HEK293 (cell line): ENCODE measurements around the gene IGLL1.
"Not testable (repeated sequence)": the region's sequence is repeated elsewhere in the genome, so short reads cannot be mapped to it uniquely, and the experiment has no call there.

ENCODE experiments used
- CTCF ChIA-PET: fragments of 350-600 bp; formaldehyde crosslinking; extraction: SDS; loops from one replicate; lab custom pipeline; 2021; ENCODE audit warnings: antibody characterized with exemption; lab: Yijun Ruan, JAX
- POLR2A ChIA-PET: fragments of 300-600 bp; formaldehyde crosslinking; extraction: SDS; loops from one replicate; lab custom pipeline; 2020; ENCODE audit warnings: antibody characterized with exemption, inconsistent platforms; lab: Yijun Ruan, JAX
- H3K27ac ChIP-seq: fragments of 200-500 bp; sonication (Bioruptor generic); 2 replicates; pipeline ENCODE4 v1.5.1; 2014; ENCODE audit warnings: low read depth, low read length, control low read depth, inconsistent platforms; ENCODE audit errors: extremely low read depth
- H3K36me3 ChIP-seq, 2 experiments: fragments of 200-500 bp in 1 of 2; sonication (Bioruptor generic) in 1 of 2; 1 replicate in 1 of 2; 2 replicates in 1 of 2; pipeline ENCODE4 v1.5.1; 2014 to 2017; ENCODE audit warnings: inconsistent platforms in 2 of 2, low read length in 2 of 2; ENCODE audit not compliant: control insufficient read depth in 2 of 2, insufficient read depth in 1 of 2
- H3K4me1 ChIP-seq: fragments of 200-500 bp; sonication (Bioruptor generic); 2 replicates; pipeline ENCODE4 v1.5.1; 2014; ENCODE audit warnings: mild to moderate bottlenecking, low read length, inconsistent platforms; ENCODE audit not compliant: control insufficient read depth, insufficient read depth
- H3K4me3 ChIP-seq: 2 replicates; pipeline ENCODE4 v1.5.1; 2011; ENCODE audit warnings: low read depth, mild to moderate bottlenecking, control low read depth, low read length, moderate library complexity
- H3K9me3 ChIP-seq: fragments of 200-500 bp; sonication (Bioruptor generic); 2 replicates; pipeline ENCODE4 v1.5.1; 2014; ENCODE audit warnings: low read depth, low read length, inconsistent platforms; ENCODE audit not compliant: control insufficient read depth, insufficient read depth
- BCL11B ChIP-seq: fragments of 450-650 bp; formaldehyde crosslinking; IDR thresholded peaks from 2 replicates; pipeline ENCODE4 v1.5.1; 2016; ENCODE audit warnings: low read depth, missing biosample characterization, missing genetic modification characterization
- FEZF1 ChIP-seq: fragments of 450-650 bp; formaldehyde crosslinking; IDR thresholded peaks from 2 replicates; pipeline ENCODE4 v1.5.1; 2016; ENCODE audit warnings: missing biosample characterization, missing genetic modification characterization
- OVOL3 ChIP-seq: fragments of 450-650 bp; formaldehyde crosslinking; IDR thresholded peaks from 2 replicates; pipeline ENCODE4 v1.5.1; 2016; ENCODE audit warnings: missing biosample characterization, missing genetic modification characterization
- WT1 ChIP-seq: fragments of 450-650 bp; formaldehyde crosslinking; IDR thresholded peaks from 2 replicates; pipeline ENCODE4 v1.5.1; 2016; ENCODE audit warnings: missing biosample characterization, missing genetic modification characterization
- ZNF155 ChIP-seq: fragments of 450-650 bp; formaldehyde crosslinking; IDR thresholded peaks from 2 replicates; pipeline ENCODE4 v1.5.1; 2016; ENCODE audit warnings: missing biosample characterization, missing genetic modification characterization
- ZNF174 ChIP-seq: fragments of 450-650 bp; formaldehyde crosslinking; IDR thresholded peaks from 2 replicates; pipeline ENCODE4 v1.5.0; 2017; ENCODE audit warnings: missing biosample characterization, mild to moderate bottlenecking, missing genetic modification characterization
- ZNF473 ChIP-seq: fragments of 450-650 bp; formaldehyde crosslinking; IDR thresholded peaks from 2 replicates; pipeline ENCODE4 v1.5.1; 2017; ENCODE audit warnings: missing biosample characterization, missing genetic modification characterization
- ZNF548 ChIP-seq: fragments of 450-650 bp; formaldehyde crosslinking; IDR thresholded peaks from 2 replicates; pipeline ENCODE4 v1.5.1; 2016; ENCODE audit warnings: missing biosample characterization, missing genetic modification characterization
- ZNF558 ChIP-seq: fragments of 450-650 bp; formaldehyde crosslinking; IDR thresholded peaks from 2 replicates; pipeline ENCODE4 v1.5.1; 2016; ENCODE audit warnings: missing biosample characterization, missing genetic modification characterization
- ZNF660 ChIP-seq: fragments of 450-650 bp; IDR thresholded peaks from 2 replicates; pipeline ENCODE4 v1.5.1; 2018; ENCODE audit warnings: missing biosample characterization, mild to moderate bottlenecking, missing genetic modification characterization
- ZNF785 ChIP-seq: fragments of 450-650 bp; formaldehyde crosslinking; IDR thresholded peaks from 2 replicates; pipeline ENCODE4 v1.5.1; 2016; ENCODE audit warnings: missing biosample characterization, missing genetic modification characterization
- TF ChIP-seq, protein P1 (sequence below): fragments of 450-650 bp; formaldehyde crosslinking; IDR thresholded peaks from 2 replicates; pipeline ENCODE4 v1.5.1; 2016; ENCODE audit warnings: missing biosample characterization, missing genetic modification characterization, borderline replicate concordance
- TF ChIP-seq, protein P2 (sequence below): fragments of 450-650 bp; formaldehyde crosslinking; IDR thresholded peaks from 2 replicates; pipeline ENCODE4 v1.5.1; 2016; ENCODE audit warnings: missing biosample characterization, missing genetic modification characterization

The IGLL1 gene

DNA sequence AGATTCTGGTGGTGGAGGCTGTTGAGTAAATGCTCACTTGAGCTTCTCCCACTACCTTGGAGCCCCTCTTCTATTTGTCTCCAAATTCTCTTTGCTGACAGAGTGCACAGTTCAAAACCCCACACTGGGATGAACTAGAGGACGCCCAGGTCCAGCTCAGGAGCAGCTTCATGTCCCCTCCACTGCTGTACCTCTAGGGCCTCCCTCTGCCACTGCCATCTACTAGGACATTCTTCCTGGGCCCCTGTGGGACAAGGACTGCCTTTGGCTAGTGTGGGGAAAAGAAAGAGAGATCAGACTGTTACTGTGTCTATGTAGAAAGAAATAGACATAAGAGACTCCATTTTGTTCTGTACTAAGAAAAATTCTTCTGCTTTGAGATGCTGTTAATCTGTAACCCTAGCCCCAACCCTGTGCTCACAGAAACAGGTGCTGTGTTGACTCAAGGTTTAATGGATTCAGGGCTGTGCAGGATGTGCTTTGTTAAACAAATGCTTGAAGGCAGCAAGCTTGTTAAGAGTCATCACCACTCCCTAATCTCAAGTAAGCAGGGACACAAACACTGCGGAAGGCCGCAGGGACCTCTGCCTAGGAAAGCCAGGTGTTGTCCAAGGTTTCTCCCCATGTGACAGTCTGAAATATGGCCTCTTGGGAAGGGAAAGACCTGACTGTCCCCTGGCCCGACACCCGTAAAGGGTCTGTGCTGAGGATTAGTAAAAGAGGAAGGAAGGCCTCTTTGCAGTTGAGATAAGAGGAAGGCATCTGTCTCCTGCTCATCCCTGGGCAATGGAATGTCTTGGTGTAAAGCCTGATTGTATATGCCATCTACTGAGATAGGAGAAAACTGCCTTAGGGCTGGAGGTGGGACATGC is 44.1 kb downstream of the IGLL1 start:
- H3K4me1 ChIP-seq, POLR2A ChIA-PET, H3K36me3 ChIP-seq, H3K27ac ChIP-seq, H3K9me3 ChIP-seq, H3K4me3 ChIP-seq: not testable (repeated sequence)
- TF ChIP-seq WT1 = peak; percentile 43; the same call in 1 of the 2 replicates
- CTCF ChIA-PET = interaction anchor here (0.6 to 1.2 kb wide), 4 partner anchors 55 to 817 kb away, joined by 3 read pairs; no protein-coding TSS in a partner anchor

DNA sequence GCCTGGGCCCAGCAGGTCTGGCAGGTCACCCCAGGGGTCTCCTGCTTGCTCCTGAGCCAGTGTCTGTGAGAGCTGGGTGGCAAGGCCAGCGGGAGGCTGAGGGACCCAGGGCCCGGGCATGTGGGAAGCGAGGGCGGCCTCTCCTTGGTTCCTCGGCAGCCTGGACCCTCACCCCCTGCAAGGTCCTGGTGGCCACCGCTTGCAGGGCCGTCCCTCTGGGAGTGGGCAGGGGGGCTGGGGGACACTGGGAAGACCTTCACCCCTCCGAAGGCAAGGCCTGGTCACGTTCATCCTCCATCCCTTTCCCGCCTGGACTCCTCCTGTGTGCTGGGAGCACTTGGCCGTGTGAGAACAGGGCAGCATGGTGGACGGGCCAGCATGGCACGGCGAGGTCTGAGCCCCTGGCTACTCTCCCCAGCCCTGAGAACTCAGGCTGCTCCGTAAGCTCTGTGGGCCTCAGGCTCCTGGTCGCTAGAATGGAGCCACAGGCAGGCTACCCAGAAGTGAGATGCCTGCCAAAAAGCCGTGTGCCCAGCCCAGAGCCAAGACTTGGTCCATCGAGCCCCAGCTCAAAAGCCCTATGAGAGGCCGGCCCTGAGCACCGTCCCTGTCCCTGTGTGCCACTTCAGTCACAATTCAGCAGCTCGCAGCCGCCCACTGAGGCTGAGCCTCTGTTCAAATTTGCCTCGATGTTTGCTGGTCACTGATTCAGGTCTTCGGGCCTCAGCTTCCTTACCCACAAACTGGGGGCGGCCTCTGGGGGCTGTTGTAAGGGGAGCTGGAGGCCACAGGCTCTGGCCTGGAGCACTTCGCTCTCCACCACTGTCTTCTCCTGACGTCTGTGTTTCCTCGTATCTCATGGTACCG is 45.0 kb downstream of the IGLL1 start:
- no peaks in the 10 kb centered on the region for H3K9me3 ChIP-seq
- H3K4me1 ChIP-seq = peaks cover 7% of the 10 kb centered on the region; the same call in 1 of the 2 replicates
- H3K27ac ChIP-seq = no peak overlapping the region
- TF ChIP-seq ZNF174 (no peak), ZNF785 (tag by site-specific recombination) (no peak), ZNF473 (tag by site-specific recombination) (no peak), FEZF1 (tag by site-specific recombination) (no peak), BCL11B (no peak), OVOL3 (no peak), ZNF660 (no peak), ZNF155 (no peak)
- TF ChIP-seq, protein P1, sequence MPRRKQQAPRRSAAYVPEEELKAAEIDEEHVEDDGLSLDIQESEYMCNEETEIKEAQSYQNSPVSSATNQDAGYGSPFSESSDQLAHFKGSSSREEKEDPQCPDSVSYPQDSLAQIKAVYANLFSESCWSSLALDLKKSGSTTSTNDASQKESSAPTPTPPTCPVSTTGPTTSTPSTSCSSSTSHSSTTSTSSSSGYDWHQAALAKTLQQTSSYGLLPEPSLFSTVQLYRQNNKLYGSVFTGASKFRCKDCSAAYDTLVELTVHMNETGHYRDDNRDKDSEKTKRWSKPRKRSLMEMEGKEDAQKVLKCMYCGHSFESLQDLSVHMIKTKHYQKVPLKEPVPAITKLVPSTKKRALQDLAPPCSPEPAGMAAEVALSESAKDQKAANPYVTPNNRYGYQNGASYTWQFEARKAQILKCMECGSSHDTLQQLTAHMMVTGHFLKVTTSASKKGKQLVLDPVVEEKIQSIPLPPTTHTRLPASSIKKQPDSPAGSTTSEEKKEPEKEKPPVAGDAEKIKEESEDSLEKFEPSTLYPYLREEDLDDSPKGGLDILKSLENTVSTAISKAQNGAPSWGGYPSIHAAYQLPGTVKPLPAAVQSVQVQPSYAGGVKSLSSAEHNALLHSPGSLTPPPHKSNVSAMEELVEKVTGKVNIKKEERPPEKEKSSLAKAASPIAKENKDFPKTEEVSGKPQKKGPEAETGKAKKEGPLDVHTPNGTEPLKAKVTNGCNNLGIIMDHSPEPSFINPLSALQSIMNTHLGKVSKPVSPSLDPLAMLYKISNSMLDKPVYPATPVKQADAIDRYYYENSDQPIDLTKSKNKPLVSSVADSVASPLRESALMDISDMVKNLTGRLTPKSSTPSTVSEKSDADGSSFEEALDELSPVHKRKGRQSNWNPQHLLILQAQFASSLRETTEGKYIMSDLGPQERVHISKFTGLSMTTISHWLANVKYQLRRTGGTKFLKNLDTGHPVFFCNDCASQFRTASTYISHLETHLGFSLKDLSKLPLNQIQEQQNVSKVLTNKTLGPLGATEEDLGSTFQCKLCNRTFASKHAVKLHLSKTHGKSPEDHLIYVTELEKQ (tag by site-specific recombination) = no peak
- TF ChIP-seq, protein P2, sequence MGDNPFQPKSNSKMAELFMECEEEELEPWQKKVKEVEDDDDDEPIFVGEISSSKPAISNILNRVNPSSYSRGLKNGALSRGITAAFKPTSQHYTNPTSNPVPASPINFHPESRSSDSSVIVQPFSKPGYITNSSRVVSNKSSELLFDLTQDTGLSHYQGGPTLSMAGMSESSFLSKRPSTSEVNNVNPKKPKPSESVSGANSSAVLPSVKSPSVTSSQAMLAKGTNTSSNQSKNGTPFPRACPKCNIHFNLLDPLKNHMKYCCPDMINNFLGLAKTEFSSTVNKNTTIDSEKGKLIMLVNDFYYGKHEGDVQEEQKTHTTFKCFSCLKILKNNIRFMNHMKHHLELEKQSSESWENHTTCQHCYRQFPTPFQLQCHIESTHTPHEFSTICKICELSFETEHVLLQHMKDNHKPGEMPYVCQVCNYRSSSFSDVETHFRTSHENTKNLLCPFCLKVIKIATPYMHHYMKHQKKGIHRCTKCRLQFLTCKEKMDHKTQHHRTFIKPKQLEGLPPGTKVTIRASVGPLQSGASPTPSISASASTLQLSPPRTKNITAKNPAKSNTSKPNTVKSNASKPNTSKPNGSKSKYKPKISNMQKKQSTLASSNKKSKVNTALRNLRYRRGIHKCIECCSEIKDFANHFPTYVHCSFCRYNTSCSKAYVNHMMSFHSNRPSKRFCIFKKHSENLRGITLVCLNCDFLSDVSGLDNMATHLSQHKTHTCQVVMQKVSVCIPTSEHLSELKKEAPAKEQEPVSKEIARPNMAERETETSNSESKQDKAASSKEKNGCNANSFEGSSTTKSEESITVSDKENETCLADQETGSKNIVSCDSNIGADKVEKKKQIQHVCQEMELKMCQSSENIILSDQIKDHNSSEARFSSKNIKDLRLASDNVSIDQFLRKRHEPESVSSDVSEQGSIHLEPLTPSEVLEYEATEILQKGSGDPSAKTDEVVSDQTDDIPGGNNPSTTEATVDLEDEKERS = no peak
- no peak overlapping the region for H3K4me3 ChIP-seq
- ChIA-PET CTCF (interaction anchor here (0.6 to 1.2 kb wide), 3 partner anchors 56 to 816 kb away, joined by 3 read pairs; no protein-coding TSS in a partner anchor), POLR2A (interaction anchor here (1.1 kb wide), 1 partner anchor 359 kb away, joined by 3 read pairs; the partner anchor contains the start of gene MIF)
- H3K36me3 ChIP-seq = no peaks in the 10 kb centered on the region

DNA sequence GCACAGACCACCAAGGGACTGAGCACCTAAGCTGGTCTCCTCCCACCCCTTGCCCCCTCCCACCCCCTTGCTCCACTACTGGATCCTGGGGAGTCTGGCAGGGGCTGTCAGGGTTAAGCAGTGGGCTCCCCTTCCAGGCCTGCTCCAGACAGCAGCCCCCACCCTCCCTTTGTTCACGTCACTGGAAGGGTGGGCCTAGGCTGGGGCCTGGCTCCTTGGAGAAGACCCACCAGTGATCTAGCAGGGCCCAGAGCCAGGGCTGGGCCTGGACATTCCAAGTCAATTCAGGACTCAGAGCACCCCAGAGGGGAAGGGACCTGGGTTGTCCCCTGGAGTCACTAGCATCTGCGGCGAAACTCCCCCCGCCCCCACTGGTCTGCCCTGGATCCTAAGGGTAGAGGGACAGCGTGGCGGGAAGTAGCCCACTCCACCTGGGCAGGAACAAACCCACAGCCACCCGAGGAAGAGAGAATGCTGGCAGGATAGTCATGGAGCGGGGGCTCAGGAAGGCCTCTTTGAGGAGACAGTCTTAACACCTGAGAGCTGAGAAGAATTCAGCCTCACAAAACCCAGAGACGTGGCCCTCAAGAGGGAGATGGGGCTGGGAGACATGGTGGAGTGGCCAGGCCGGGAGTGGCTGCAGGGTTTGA is 45.8 kb downstream of the IGLL1 start:
- Histone ChIP-seq H3K27ac (no peak overlapping the region), H3K36me3 (no peaks in the 10 kb centered on the region), H3K9me3 (no peaks in the 10 kb centered on the region), H3K4me3 (no peak overlapping the region), H3K4me1 (peaks cover 7% of the 10 kb centered on the region; the same call in 1 of the 2 replicates)
- TF ChIP-seq ZNF548 (tag by site-specific recombination) = 0 out of 2 replicates have a peak, but pooled peaks have one; percentile 23
- TF ChIP-seq ZNF558 (tag by site-specific recombination) = no peak
- ChIA-PET POLR2A (interaction anchor here (1.1 kb wide), 1 partner anchor 360 kb away, joined by 3 read pairs; the partner anchor contains the start of gene MIF), CTCF (interaction anchor here (0.7 to 1.2 kb wide), 2 partner anchors 57 to 132 kb away, joined by 3 read pairs; no protein-coding TSS in a partner anchor)
